ENCODE measurements around the gene TRAFD1. TPM values are rescaled to one million over a fixed set of nuclear protein-coding genes. Genes with fewer than 3 reads are reported as not detected.

The TRAFD1 gene
- total RNA-seq, 1 donor from 2014 or later = 25.4 TPM

- no peak for DNase-seq (ENCODE audit: low read depth)
- H3K4me3 ChIP-seq (ENCODE audit: low read depth, low read length) = no peak overlapping the region
- no peaks in the 10 kb centered on the region for H3K27me3 ChIP-seq (ENCODE audit: control insufficient read depth, insufficient read depth, low read length)
- no peaks in the 10 kb centered on the region for H3K36me3 ChIP-seq (ENCODE audit: control insufficient read depth, insufficient read depth, low read length)
- TF ChIP-seq, protein P1, sequence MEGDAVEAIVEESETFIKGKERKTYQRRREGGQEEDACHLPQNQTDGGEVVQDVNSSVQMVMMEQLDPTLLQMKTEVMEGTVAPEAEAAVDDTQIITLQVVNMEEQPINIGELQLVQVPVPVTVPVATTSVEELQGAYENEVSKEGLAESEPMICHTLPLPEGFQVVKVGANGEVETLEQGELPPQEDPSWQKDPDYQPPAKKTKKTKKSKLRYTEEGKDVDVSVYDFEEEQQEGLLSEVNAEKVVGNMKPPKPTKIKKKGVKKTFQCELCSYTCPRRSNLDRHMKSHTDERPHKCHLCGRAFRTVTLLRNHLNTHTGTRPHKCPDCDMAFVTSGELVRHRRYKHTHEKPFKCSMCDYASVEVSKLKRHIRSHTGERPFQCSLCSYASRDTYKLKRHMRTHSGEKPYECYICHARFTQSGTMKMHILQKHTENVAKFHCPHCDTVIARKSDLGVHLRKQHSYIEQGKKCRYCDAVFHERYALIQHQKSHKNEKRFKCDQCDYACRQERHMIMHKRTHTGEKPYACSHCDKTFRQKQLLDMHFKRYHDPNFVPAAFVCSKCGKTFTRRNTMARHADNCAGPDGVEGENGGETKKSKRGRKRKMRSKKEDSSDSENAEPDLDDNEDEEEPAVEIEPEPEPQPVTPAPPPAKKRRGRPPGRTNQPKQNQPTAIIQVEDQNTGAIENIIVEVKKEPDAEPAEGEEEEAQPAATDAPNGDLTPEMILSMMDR (IDR thresholded peaks at IDR 0.05; ENCODE audit: insufficient read depth, low read length, poor library complexity, severe bottlenecking) = no peak
These were observed 41.0 kb downstream of the TRAFD1 start for GRCh38 chr12:112166051-112167015.

GRCh38 chr12:112167031-112167461 is 41.7 kb downstream of the TRAFD1 start:
- DNase-seq (ENCODE audit: low read depth) = no peak
- TF ChIP-seq, protein P1 (IDR thresholded peaks at IDR 0.05; ENCODE audit: insufficient read depth, low read length, poor library complexity, severe bottlenecking) = no peak

DNA sequence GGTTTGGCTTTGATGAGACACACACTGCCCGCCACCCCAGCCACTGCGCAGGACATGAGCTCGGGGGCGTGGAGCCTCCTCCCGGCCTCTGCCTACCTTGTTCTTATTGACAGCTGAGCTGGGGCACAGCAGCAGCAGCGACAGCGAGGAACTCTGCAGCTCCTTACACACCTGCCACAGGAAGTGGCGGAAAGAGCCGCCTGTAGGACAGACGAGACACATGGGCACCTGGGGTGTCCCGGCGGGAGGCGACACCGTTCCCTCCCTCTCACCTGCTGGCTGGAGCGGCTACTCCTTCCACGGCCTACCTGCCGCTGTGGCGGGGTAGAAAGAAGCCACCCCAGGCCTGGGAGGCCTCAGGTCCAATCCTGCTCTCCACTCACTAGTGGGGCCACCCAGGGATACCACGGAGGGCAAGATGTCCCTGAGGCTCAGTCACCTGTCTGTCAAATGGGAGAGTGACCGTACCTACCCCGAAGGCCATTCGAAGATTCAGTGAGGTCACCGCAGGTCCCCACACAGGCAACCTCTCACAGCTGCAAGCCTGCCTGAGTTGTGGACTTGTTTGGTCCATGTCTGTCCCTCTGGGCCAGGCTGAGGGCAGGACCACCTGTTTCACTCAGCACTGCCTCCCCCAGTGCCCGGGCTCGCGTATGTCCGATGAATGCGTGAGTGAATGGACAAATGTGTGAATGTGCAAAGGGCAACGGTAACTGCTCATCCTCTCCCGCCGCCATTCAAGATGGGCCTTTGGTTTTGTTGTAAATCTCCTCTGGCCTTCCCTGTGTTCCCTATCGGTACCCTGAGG is 42.6 kb downstream of the TRAFD1 start:
- no peak for DNase-seq (ENCODE audit: low read depth)
- Histone ChIP-seq H3K36me3 (ENCODE audit: control insufficient read depth, insufficient read depth, low read length) (no peaks in the 10 kb centered on the region), H3K27me3 (ENCODE audit: control insufficient read depth, insufficient read depth, low read length) (no peaks in the 10 kb centered on the region), H3K4me3 (ENCODE audit: low read depth, low read length) (no peak overlapping the region)
- TF ChIP-seq, protein P1 (IDR thresholded peaks at IDR 0.05; ENCODE audit: insufficient read depth, low read length, poor library complexity, severe bottlenecking) = no peak

More at GRCh38 chr12:112167031-112167461, 41.7 kb downstream of the TRAFD1 start:
- no peaks in the 10 kb centered on the region for H3K27me3 ChIP-seq (ENCODE audit: control insufficient read depth, insufficient read depth, low read length)
- no peak overlapping the region for H3K4me3 ChIP-seq (ENCODE audit: low read depth, low read length)
- no peaks in the 10 kb centered on the region for H3K36me3 ChIP-seq (ENCODE audit: control insufficient read depth, insufficient read depth, low read length)

GRCh38 chr12:112168561-112168971 is 43.2 kb downstream of the TRAFD1 start:
- H3K36me3 ChIP-seq (ENCODE audit: control insufficient read depth, insufficient read depth, low read length) = no peaks in the 10 kb centered on the region
- DNase-seq (ENCODE audit: low read depth) = no peak
- no peak overlapping the region for H3K4me3 ChIP-seq (ENCODE audit: low read depth, low read length)
- TF ChIP-seq, protein P1 (IDR thresholded peaks at IDR 0.05; ENCODE audit: insufficient read depth, low read length, poor library complexity, severe bottlenecking) = no peak
- no peaks in the 10 kb centered on the region for H3K27me3 ChIP-seq (ENCODE audit: control insufficient read depth, insufficient read depth, low read length)

DNA sequence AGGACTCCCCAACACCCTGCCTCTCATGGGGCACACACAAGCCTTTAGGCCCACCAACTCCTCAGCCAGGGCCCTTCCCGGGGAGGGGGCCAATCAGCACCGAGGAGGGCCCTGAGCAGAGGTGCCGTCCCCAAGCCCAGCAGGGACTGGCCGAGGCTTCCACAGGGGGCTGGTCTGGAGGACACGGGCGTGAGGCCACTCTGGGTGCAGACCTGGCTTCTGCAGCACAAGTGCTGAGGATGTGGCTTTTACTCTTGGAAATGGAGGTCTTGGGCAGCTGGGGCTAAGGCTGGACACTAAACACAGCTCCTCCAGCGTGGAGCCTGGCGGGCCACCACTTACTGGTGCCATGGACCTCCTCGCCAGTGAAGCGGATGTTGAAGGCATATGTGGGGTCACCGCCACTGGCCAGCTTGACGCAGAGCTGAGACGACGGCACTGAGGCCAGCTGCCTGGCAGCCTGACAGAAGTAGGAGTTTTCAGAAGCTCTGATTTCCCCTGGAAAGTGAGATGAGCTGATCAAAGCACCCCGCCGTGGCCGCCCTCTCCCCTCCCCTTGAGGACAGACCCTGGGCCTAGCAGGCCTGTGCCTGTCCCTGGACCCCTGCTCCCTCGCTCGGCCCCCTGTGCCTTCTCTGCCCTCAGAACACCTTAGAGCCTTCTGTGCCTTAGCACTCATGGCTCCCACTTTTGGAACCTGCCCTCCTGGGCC is 44.0 kb downstream of the TRAFD1 start:
- H3K27me3 ChIP-seq (ENCODE audit: control insufficient read depth, insufficient read depth, low read length) = no peaks in the 10 kb centered on the region
- DNase-seq (ENCODE audit: low read depth) = no peak
- TF ChIP-seq, protein P1 (IDR thresholded peaks at IDR 0.05; ENCODE audit: insufficient read depth, low read length, poor library complexity, severe bottlenecking) = no peak
- H3K36me3 ChIP-seq (ENCODE audit: control insufficient read depth, insufficient read depth, low read length) = no peaks in the 10 kb centered on the region
- H3K4me3 ChIP-seq (ENCODE audit: low read depth, low read length) = no peak overlapping the region
